ENCODE measurements around the gene MARCHF4. TPM values are rescaled to one million over a fixed set of nuclear protein-coding genes. Genes with fewer than 3 reads are reported as not detected.
A peak's percentile ranks its signal among the peaks of the same experiment; 100 is the strongest.

The MARCHF4 gene
- total RNA-seq, 2 experiments from 2014 or later, result not detected

DNA sequence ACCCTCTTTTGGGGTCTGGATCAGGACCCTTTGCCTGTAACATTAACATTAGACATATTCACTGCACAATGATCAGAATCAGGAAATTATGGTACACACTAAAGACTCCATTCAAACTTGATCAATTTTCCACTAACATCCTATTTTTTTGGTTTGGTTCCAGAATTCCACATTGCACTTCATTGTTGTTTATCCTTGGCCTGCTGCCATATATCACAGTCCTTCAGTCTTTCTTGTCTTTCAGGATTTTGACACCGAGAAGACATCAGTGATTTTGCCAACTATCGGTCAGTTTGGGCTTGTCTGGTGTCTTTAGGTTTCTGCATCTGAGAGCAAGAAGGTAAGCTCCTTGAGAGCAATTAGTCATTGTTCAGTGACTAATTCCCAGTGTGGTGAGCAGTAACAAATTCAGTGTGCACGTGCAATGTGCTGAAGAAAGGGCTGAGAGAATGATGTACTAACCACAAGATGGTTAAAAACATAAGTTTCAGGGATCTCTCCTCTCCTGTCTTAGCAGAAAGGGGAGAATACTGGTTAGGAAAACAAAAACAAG, 23.5 kb downstream of the MARCHF4 start:
- ChIA-PET CTCF (interaction anchor here (0.7 to 1.2 kb wide), 3 partner anchors 24 to 244 kb away, joined by 3 read pairs; no protein-coding TSS in a partner anchor), POLR2A (interaction anchor here (0.6 to 0.9 kb wide), 3 partner anchors 17 to 333 kb away, joined by 3 to 4 read pairs (median 3); no protein-coding TSS in a partner anchor)
- no peak overlapping the region for H3K4me3 Mint-ChIP-seq
- peak overlapping the region; percentile 28 for H3K27ac Mint-ChIP-seq
- peaks cover 86% of the 10 kb centered on the region for H3K4me1 Mint-ChIP-seq
- intact Hi-C loops (cut with DNase I, micrococcal nuclease), result loop anchor here (1.0 to 5.0 kb wide), 10 partner anchors 22 to 317 kb away; partner anchors contain the start of gene MARCHF4 (in 1 of the 2)
- ATAC-seq (peak; percentile 75), DNase-seq (peak; percentile 59)
- no peaks in the 10 kb centered on the region for H3K27me3 Mint-ChIP-seq
- no peaks in the 10 kb centered on the region for H3K36me3 Mint-ChIP-seq (ENCODE audit: low read depth)
- H3K9me3 Mint-ChIP-seq (ENCODE audit: low read depth), result no peaks in the 10 kb centered on the region

DNA sequence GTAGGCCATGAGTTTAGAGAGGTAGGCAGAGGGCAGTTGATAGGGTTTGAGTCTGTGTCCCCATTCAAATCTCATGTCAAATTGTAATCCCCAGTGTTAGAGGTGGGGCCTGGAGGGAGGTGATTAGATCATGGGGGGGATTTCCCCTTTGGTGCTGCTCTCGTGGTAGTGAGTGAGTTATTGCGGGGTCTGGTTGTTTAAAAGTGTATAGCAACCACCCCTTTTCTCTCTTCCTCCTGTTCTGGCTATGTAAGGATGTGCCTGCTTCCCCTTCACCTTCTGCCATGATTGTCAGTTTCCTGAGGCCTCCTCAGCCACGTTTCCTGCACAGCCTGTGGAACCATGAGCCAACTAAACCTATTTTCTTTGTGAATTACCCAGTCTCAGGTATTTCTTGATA, 25.5 kb downstream of the MARCHF4 start:
- no peak overlapping the region for H3K4me3 Mint-ChIP-seq
- DNase-seq (peak; percentile 47), ATAC-seq (peak; percentile 45)
- peaks cover 68% of the 10 kb centered on the region for H3K4me1 Mint-ChIP-seq
- POLR2A ChIA-PET, result no interaction called here
- H3K36me3 Mint-ChIP-seq (ENCODE audit: low read depth), result no peaks in the 10 kb centered on the region
- no peaks in the 10 kb centered on the region for H3K27me3 Mint-ChIP-seq
- intact Hi-C loops (cut with DNase I, micrococcal nuclease), result loop anchor here (5.0 kb wide), 5 partner anchors 41 to 314 kb away; no protein-coding TSS in a partner anchor
- H3K9me3 Mint-ChIP-seq (ENCODE audit: low read depth), result no peaks in the 10 kb centered on the region
- H3K27ac Mint-ChIP-seq, result peak overlapping the region; percentile 69
- CTCF ChIA-PET, result interaction anchor here (1.3 kb wide), 1 partner anchor 56 kb away, joined by 3 read pairs; no protein-coding TSS in a partner anchor

DNA sequence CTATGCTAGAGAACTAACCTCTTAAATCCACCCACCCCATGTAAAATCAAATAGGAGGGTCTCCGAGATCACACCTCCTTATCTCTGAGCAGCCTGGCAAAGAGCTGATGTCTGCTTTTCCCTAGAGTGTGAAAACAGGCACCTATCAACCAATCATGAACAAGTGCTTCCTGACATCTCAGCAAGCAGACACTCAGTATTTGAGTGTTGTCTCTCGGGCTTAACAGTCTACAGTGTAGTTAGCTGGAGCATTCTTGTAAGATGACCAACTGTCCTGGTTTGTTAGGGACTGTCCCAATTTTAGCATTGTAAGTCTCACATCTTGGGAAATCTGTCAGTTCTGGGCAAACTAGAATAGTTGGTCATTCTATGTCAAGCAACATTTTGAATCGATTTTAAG, 26.4 kb downstream of the MARCHF4 start:
- no peak for ATAC-seq
- no peak for DNase-seq
- H3K36me3 Mint-ChIP-seq (ENCODE audit: low read depth), result no peaks in the 10 kb centered on the region
- H3K9me3 Mint-ChIP-seq (ENCODE audit: low read depth), result no peaks in the 10 kb centered on the region
- H3K4me1 Mint-ChIP-seq, result peaks cover 69% of the 10 kb centered on the region
- ChIA-PET CTCF (interaction anchor here (0.6 to 1.3 kb wide), 3 partner anchors 18 to 197 kb away, joined by 3 read pairs; no protein-coding TSS in a partner anchor), POLR2A (no interaction called here)
- intact Hi-C loops (cut with DNase I, micrococcal nuclease), result loop anchor here (5.0 kb wide), 5 partner anchors 41 to 314 kb away; no protein-coding TSS in a partner anchor
- H3K27me3 Mint-ChIP-seq, result no peaks in the 10 kb centered on the region
- H3K4me3 Mint-ChIP-seq, result no peak overlapping the region
- H3K27ac Mint-ChIP-seq, result no peak overlapping the region

DNA sequence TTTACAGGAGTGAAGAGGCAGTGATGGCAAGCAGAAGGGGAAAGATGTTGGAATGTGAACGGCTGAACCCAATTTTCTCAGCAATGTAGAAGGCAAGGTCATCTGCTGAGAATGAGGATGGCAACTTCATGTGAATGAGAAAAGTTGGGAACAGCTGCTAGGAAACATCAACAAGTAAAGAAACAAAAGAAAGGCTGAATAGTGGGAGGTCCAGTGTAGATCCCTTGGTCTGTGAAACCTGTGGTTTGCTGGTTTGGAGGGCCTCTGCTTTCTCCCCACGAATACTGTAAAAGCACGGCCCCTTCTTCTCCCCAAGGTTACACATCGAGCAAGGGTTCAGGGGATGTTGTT, 27.4 kb downstream of the MARCHF4 start:
- peaks cover 66% of the 10 kb centered on the region for H3K4me1 Mint-ChIP-seq
- H3K27ac Mint-ChIP-seq, result no peak overlapping the region
- H3K9me3 Mint-ChIP-seq (ENCODE audit: low read depth), result no peaks in the 10 kb centered on the region
- H3K4me3 Mint-ChIP-seq, result no peak overlapping the region
- CTCF ChIA-PET, result interaction anchor here (0.6 to 1.7 kb wide), 2 partner anchors 59 to 197 kb away, joined by 3 to 5 read pairs; no protein-coding TSS in a partner anchor
- intact Hi-C loops (cut with DNase I, micrococcal nuclease), result loop anchor here (5.0 kb wide), 5 partner anchors 42 to 313 kb away; no protein-coding TSS in a partner anchor
- DNase-seq, result no peak
- POLR2A ChIA-PET, result no interaction called here
- H3K36me3 Mint-ChIP-seq (ENCODE audit: low read depth), result no peaks in the 10 kb centered on the region
- no peaks in the 10 kb centered on the region for H3K27me3 Mint-ChIP-seq
- no peak for ATAC-seq

DNA sequence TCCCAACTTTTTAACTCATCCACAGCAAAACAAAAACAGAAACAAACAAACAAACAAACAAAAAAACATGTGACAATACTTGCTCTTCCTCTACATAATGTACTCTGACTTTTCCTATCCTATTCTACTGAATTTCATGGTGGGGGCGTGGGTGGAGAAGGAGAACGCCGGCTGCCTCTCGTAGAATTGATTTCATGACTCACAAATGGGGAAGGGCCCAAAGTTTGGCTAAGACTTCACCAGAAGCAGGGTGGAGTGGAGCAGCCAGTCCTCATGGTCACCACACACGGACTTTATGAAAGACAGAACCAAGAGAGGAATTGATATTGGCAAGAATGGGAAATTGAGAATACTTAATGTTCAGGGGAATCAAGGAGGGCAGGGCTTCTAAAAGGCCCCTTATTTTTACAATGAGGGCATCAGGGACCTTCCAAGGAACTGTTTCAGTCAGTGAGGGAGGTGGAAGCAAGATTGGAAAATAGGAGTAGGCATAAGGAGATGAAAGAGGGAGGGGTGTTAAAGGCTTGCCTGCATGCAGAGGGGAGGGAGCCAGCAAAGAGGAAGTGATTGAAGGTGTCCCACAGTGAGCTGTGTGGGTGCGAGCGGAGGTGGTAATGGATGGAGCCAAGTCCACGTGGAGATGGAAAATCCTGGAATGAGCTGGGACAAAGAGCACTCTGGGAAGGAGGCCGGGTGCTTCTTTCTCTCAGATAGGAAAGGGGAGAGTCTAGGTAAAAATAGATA, 27.9 kb downstream of the MARCHF4 start:
- no peaks in the 10 kb centered on the region for H3K9me3 Mint-ChIP-seq (ENCODE audit: low read depth)
- intact Hi-C loops (cut with DNase I, micrococcal nuclease), result no loop called here
- no peaks in the 10 kb centered on the region for H3K27me3 Mint-ChIP-seq
- ChIA-PET POLR2A (no interaction called here), CTCF (interaction anchor here (1.3 to 1.7 kb wide), 2 partner anchors 9 to 60 kb away, joined by 5 to 7 read pairs; no protein-coding TSS in a partner anchor)
- no peak overlapping the region for H3K4me3 Mint-ChIP-seq
- H3K27ac Mint-ChIP-seq, result no peak overlapping the region
- ATAC-seq, result no peak
- peaks cover 62% of the 10 kb centered on the region for H3K4me1 Mint-ChIP-seq
- no peaks in the 10 kb centered on the region for H3K36me3 Mint-ChIP-seq (ENCODE audit: low read depth)
- DNase-seq, result no peak

DNA sequence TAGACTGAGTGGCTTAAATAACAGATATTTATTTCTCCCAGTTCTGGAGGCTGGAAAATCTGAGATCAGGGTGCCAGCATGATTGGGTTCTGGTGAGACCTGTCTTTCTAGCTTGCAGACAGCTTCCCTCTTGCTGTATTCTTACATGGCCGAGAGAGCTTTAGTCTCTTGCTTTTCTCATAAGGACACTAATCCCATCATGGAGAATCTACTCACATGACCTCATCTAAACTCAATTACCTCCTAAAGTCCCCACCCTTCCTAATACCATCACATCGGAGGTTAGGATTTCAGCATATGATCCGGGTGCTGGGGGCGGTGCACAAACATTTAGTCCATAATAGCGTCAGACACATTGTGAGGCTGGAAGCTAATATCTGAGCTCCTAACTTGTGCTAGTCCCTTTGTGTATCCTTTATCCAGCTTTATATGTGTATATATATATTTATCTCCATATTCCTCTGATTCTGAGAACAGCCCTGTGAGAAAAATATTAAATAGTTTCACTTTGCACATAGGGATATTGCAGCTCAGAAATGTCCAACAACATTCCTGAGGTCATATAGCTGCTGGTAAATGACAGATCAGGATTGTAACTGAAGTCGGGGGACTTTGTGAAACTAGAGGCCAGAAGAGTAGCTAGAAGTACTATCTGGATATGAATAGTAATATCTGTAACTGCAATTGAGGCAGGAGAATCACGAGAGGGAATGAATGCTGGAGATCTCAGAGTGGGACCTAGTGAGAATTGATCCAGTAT, 28.9 kb downstream of the MARCHF4 start:
- ChIA-PET POLR2A (no interaction called here), CTCF (interaction anchor here (1.3 to 1.7 kb wide), 2 partner anchors 10 to 61 kb away, joined by 5 to 7 read pairs; no protein-coding TSS in a partner anchor)
- H3K27ac Mint-ChIP-seq, result no peak overlapping the region
- no peak overlapping the region for H3K4me3 Mint-ChIP-seq
- no peaks in the 10 kb centered on the region for H3K9me3 Mint-ChIP-seq (ENCODE audit: low read depth)
- H3K36me3 Mint-ChIP-seq (ENCODE audit: low read depth), result no peaks in the 10 kb centered on the region
- ATAC-seq (no peak), DNase-seq (no peak)
- no peaks in the 10 kb centered on the region for H3K27me3 Mint-ChIP-seq
- peaks cover 52% of the 10 kb centered on the region for H3K4me1 Mint-ChIP-seq
- intact Hi-C loops (cut with DNase I, micrococcal nuclease), result no loop called here

DNA sequence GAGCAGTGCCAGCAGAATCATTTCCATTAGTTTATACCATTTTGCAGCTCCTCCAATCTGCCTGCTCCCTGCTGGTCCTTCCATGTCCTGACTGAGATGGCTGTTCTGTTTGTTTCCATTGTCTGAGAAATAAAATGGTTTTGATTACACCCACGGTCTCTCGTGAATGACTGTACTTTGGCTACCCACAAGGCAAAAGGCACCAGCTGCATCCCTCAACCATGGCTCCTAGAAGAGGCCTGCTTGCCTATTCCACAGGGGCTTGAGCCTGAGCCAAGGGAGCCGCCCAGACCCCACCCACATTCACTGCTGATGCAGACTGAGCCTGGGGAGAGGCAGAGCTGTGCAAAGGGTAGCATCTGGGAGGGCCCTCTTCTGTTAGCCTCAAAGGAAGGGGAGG, 31.2 kb downstream of the MARCHF4 start:
- H3K27ac Mint-ChIP-seq, result peak overlapping the region; percentile 27
- no peaks in the 10 kb centered on the region for H3K27me3 Mint-ChIP-seq
- DNase-seq (peak; percentile 50), ATAC-seq (peak; percentile 84)
- POLR2A ChIA-PET, result no interaction called here
- no peak overlapping the region for H3K4me3 Mint-ChIP-seq
- peaks cover 31% of the 10 kb centered on the region for H3K4me1 Mint-ChIP-seq
- no peaks in the 10 kb centered on the region for H3K36me3 Mint-ChIP-seq (ENCODE audit: low read depth)
- intact Hi-C loops (cut with DNase I, micrococcal nuclease), result no loop called here
- CTCF ChIA-PET, result interaction anchor here (1.1 kb wide), 1 partner anchor 9 kb away, joined by 4 read pairs; no protein-coding TSS in a partner anchor
- H3K9me3 Mint-ChIP-seq (ENCODE audit: low read depth), result no peaks in the 10 kb centered on the region

DNA sequence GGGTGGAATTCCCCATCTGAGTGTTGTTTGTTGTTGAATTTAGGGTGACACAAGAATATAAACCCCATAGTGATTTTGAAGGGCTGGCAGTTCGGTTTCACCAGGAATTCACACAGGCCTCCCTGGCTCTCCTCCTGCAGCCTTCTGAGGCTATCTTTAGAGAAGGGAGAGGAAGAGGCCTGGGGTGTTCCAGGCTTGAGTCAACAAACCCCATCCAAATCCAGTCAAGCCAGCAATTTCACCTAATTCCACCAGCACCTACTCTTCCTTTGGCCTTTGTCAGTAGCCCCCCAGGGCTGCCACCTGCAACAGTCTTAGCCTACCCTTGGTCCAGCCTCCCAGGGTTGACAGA, 32.0 kb downstream of the MARCHF4 start:
- Mint-ChIP-seq H3K27me3 (no peaks in the 10 kb centered on the region), H3K27ac (no peak overlapping the region), H3K9me3 (ENCODE audit: low read depth) (no peaks in the 10 kb centered on the region), H3K4me3 (no peak overlapping the region), H3K4me1 (peaks cover 26% of the 10 kb centered on the region), H3K36me3 (ENCODE audit: low read depth) (no peaks in the 10 kb centered on the region)
- intact Hi-C loops (cut with DNase I, micrococcal nuclease), result no loop called here
- CTCF ChIA-PET, result no interaction called here
- DNase-seq (no peak), ATAC-seq (no peak)
- POLR2A ChIA-PET, result no interaction called here

DNA sequence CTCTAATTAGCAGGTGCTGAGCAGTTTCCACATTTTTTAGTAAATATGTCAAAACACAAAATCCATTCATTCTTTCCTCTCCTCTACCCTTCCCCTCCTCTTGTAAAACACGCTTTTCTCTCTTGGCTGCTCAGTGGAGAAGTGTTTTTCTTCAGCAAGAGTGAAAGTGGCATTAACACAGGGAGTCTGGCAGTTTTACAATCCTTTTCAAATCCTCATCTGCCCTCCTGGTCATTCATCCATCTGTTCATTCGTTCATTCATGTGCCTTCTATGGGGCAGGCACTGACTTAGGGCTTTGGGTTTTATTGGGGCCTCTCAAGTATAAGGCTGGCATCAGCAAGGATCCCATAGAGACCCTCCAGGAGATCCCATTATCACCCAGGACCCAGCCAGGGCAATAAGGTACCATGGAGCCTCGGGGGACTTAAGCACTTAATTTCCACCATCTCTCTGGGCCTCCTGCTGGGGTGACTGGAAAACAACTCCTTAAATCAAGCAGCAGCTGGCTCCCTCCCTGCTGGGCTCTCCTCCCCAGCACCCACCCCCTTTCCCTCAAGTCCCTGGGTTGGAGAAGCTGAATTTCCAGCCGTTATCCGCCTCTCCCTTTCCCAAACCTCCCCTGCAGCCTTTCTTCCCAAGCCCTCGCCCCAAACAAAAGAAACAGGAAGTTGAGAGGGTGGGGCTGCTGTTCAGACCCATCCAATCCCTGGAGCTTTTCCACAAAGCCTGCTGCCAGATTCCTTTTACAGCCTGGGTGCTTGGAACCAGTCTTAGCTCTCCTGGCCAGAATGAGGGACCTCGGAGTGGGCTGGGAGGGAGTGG, 32.6 kb downstream of the MARCHF4 start:
- DNase-seq (no peak), ATAC-seq (no peak)
- no peak overlapping the region for H3K4me3 Mint-ChIP-seq
- CTCF ChIA-PET, result no interaction called here
- H3K4me1 Mint-ChIP-seq, result peaks cover 25% of the 10 kb centered on the region
- H3K27ac Mint-ChIP-seq, result no peak overlapping the region
- H3K36me3 Mint-ChIP-seq (ENCODE audit: low read depth), result no peaks in the 10 kb centered on the region
- no peaks in the 10 kb centered on the region for H3K9me3 Mint-ChIP-seq (ENCODE audit: low read depth)
- H3K27me3 Mint-ChIP-seq, result no peaks in the 10 kb centered on the region
- intact Hi-C loops (cut with DNase I, micrococcal nuclease), result no loop called here
- POLR2A ChIA-PET, result no interaction called here

DNA sequence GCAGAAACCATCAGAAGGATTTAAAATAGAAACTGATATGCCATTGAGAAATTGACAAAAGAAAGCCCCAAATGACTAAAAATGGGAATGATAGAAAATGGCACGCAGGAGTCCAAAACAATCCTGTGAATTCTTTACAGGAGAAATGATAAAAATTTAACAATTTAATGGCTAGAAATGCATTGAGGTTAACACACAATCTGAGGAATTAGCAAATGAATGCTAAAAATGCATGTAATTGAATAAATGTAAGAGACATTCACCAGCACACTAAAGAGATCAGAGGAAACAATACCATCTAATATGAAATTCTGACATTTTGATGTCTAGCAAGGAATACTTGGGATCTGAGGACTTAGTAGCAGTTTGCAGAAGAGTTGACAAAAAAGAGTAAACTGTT, 37.0 kb downstream of the MARCHF4 start:
- intact Hi-C loops (cut with DNase I, micrococcal nuclease), result no loop called here
- CTCF ChIA-PET, result no interaction called here

DNA sequence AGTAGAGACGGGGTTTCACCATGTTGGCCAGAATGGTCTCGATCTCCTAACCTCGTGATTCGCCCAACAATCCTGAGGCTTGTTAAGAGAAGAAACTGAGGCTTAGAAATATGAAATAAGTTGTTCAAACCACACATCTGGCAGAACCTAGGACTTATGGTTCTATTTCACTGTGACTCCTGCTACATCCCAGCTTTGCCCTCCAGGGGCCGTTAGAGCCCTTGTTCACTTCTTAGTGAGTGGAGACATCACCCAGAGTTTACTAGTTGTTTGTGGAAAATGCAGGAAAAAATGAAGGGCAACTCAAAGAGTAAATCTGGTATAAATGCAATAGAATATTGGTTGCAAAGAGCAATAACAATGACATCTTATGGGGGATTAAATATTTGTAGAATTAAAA, 43.9 kb downstream of the MARCHF4 start:
- peak; percentile 19 for DNase-seq
- Mint-ChIP-seq H3K27me3 (no peaks in the 10 kb centered on the region), H3K4me1 (no peaks in the 10 kb centered on the region), H3K9me3 (ENCODE audit: low read depth) (no peaks in the 10 kb centered on the region), H3K4me3 (no peak overlapping the region), H3K27ac (no peak overlapping the region), H3K36me3 (ENCODE audit: low read depth) (no peaks in the 10 kb centered on the region)
- ChIA-PET POLR2A (no interaction called here), CTCF (interaction anchor here (0.6 to 3.4 kb wide), 6 partner anchors 18 to 293 kb away, joined by 3 to 20 read pairs (median 3); no protein-coding TSS in a partner anchor)
- intact Hi-C loops (cut with DNase I, micrococcal nuclease), result no loop called here
- no peak for ATAC-seq

More for the DNA sequence above, 37.0 kb downstream of the MARCHF4 start:
- Mint-ChIP-seq H3K27ac (no peak overlapping the region), H3K27me3 (no peaks in the 10 kb centered on the region), H3K4me1 (peaks cover 3% of the 10 kb centered on the region), H3K9me3 (ENCODE audit: low read depth) (no peaks in the 10 kb centered on the region), H3K4me3 (no peak overlapping the region), H3K36me3 (ENCODE audit: low read depth) (no peaks in the 10 kb centered on the region)
- no peak for ATAC-seq
- DNase-seq, result no peak
- POLR2A ChIA-PET, result no interaction called here
